Activated CD4-positive, alpha-beta T cell treated with anti-CD3 and anti-CD28 coated beads for 36 hours (primary cell): Measurements from ENCODE around the gene CDK13. TPM values are rescaled to one million over a fixed set of nuclear protein-coding genes. Genes with fewer than 3 reads are reported as not detected.
"Not testable (repeated sequence)": the region's sequence is repeated elsewhere in the genome, so short reads cannot be mapped to it uniquely, and the experiment has no call there.

Experiments used
- ATAC-seq: fragments of 200-7000 bp; cut with Tn5 transposase; one replicate; pipeline ENCODE4 v1.10.0; 2021; ENCODE audit warnings: mild to moderate bottlenecking, moderate library complexity
- CTCF ChIA-PET: fragments of 350-600 bp; sonication (Branson Sonifier 250); formaldehyde crosslinking; loops from one replicate; lab custom pipeline; 2021; ENCODE audit warnings: antibody characterized with exemption; lab: Charles Lee
- POLR2A ChIA-PET: fragments of 350-600 bp; sonication (Branson Sonifier 250); formaldehyde crosslinking; loops from one replicate; lab custom pipeline; 2021; ENCODE audit warnings: antibody characterized with exemption, inconsistent platforms; lab: Charles Lee
- DNase-seq: peaks from one replicate; pipeline ENCODE4 v3.0.0-alpha.2; 2020
- H3K27ac Mint-ChIP-seq: one replicate; pipeline ENCODE4 v1.8.0; 2021; ENCODE audit warnings: mixed read lengths
- H3K27me3 Mint-ChIP-seq: one replicate; pipeline ENCODE4 v1.8.0; 2021; ENCODE audit warnings: mixed read lengths
- H3K36me3 Mint-ChIP-seq: one replicate; pipeline ENCODE4 v1.8.0; 2021; ENCODE audit warnings: low read depth, mixed read lengths
- H3K4me1 Mint-ChIP-seq: one replicate; pipeline ENCODE4 v1.8.0; 2021; ENCODE audit warnings: mixed read lengths
- H3K4me3 Mint-ChIP-seq: one replicate; pipeline ENCODE4 v1.8.0; 2021; ENCODE audit warnings: mild to moderate bottlenecking, moderate library complexity, mixed read lengths
- H3K9me3 Mint-ChIP-seq: one replicate; pipeline ENCODE4 v1.8.0; 2021; ENCODE audit warnings: low read depth, mixed read lengths
- intact Hi-C, 2 experiments: fragments of 100-400 bp; cut with DNase I in 1 of 2; cut with micrococcal nuclease in 1 of 2; formaldehyde crosslinking; loops; one replicate each; pipeline versions ENCODE4 v1.14.2 to v1.15.1; 2022 to 2024; cut with DNase I, micrococcal nuclease
- total RNA-seq, 2 experiments: library from RNA; stranded (reverse); gene quantifications; one replicate each; pipeline ENCODE4 v1.2.3, GENCODE V29; 2021

The CDK13 gene
- total RNA-seq, 2 experiments from 2014 or later: 34.8 to 47.6 TPM

GRCh38 chr7:40098810-40099209 lies 148.8 kb downstream of the CDK13 start:
- no peak for ATAC-seq
- no peaks in the 10 kb centered on the region for H3K27me3 Mint-ChIP-seq
- intact Hi-C loops: no loop called here
- no peak for DNase-seq
- H3K36me3 Mint-ChIP-seq: peaks cover 10% of the 10 kb centered on the region
- CTCF ChIA-PET: interaction anchor here (0.6 to 1.4 kb wide), 3 partner anchors 34 to 567 kb away, joined by 3 read pairs; no protein-coding TSS in a partner anchor
- no peaks in the 10 kb centered on the region for H3K9me3 Mint-ChIP-seq
- peaks cover 6% of the 10 kb centered on the region for H3K4me1 Mint-ChIP-seq
- POLR2A ChIA-PET: interaction anchor here (0.7 kb wide), 1 partner anchor 289 kb away, joined by 4 read pairs; no protein-coding TSS in a partner anchor
- no peak overlapping the region for H3K4me3 Mint-ChIP-seq
- H3K27ac Mint-ChIP-seq: no peak overlapping the region

- POLR2A ChIA-PET: no interaction called here
Measured at GRCh38 chr7:40099837-40100236, 149.8 kb downstream of the CDK13 start.

GRCh38 chr7:40101201-40101600 lies 151.1 kb downstream of the CDK13 start:
- CTCF ChIA-PET: interaction anchor here (0.8 to 1.0 kb wide), 2 partner anchors 10 to 48 kb away, joined by 3 read pairs; no protein-coding TSS in a partner anchor
- H3K36me3 Mint-ChIP-seq: no peaks in the 10 kb centered on the region

More at GRCh38 chr7:40099837-40100236, 149.8 kb downstream of the CDK13 start:
- no peak for DNase-seq
- no peaks in the 10 kb centered on the region for H3K9me3 Mint-ChIP-seq
- H3K4me1 Mint-ChIP-seq: peaks cover 6% of the 10 kb centered on the region
- no peaks in the 10 kb centered on the region for H3K27me3 Mint-ChIP-seq
- ATAC-seq: no peak
- no peak overlapping the region for H3K4me3 Mint-ChIP-seq
- peaks cover 6% of the 10 kb centered on the region for H3K36me3 Mint-ChIP-seq
- intact Hi-C loops: no loop called here
- CTCF ChIA-PET: no interaction called here
- no peak overlapping the region for H3K27ac Mint-ChIP-seq

GRCh38 chr7:40102897-40103296 lies 152.8 kb downstream of the CDK13 start:
- Mint-ChIP-seq H3K27me3 (no peaks in the 10 kb centered on the region), H3K27ac (no peak overlapping the region), H3K4me3 (no peak overlapping the region), H3K36me3 (no peaks in the 10 kb centered on the region), H3K9me3 (no peaks in the 10 kb centered on the region), H3K4me1 (no peaks in the 10 kb centered on the region)
- ChIA-PET POLR2A (no interaction called here), CTCF (no interaction called here)
- DNase-seq: no peak
- intact Hi-C loops: no loop called here
- no peak for ATAC-seq

More at GRCh38 chr7:40101201-40101600, 151.1 kb downstream of the CDK13 start:
- POLR2A ChIA-PET: no interaction called here
- Mint-ChIP-seq H3K4me3 (no peak overlapping the region), H3K27me3 (no peaks in the 10 kb centered on the region), H3K4me1 (peaks cover under 1% of the 10 kb centered on the region), H3K27ac (no peak overlapping the region), H3K9me3 (no peaks in the 10 kb centered on the region)
- no peak for DNase-seq
- intact Hi-C loops: no loop called here
- ATAC-seq: no peak

- Mint-ChIP-seq H3K36me3 (peaks cover 1% of the 10 kb centered on the region), H3K4me1 (no peaks in the 10 kb centered on the region), H3K27me3 (no peaks in the 10 kb centered on the region), H3K9me3 (no peaks in the 10 kb centered on the region), H3K27ac (no peak overlapping the region), H3K4me3 (no peak overlapping the region)
- ATAC-seq (no peak), DNase-seq (no peak)
- ChIA-PET CTCF (no interaction called here), POLR2A (no interaction called here)
- intact Hi-C loops: no loop called here
Measured at GRCh38 chr7:40105879-40106473, 155.9 kb downstream of the CDK13 start.

GRCh38 chr7:40115936-40116335 lies 165.9 kb downstream of the CDK13 start:
- H3K4me1 Mint-ChIP-seq: no peaks in the 10 kb centered on the region
- DNase-seq: no peak
- no peaks in the 10 kb centered on the region for H3K27me3 Mint-ChIP-seq
- no peaks in the 10 kb centered on the region for H3K9me3 Mint-ChIP-seq
- intact Hi-C loops: no loop called here
- H3K4me3 Mint-ChIP-seq: no peak overlapping the region
- ATAC-seq: no peak
- no peak overlapping the region for H3K27ac Mint-ChIP-seq
- H3K36me3 Mint-ChIP-seq: peaks cover 7% of the 10 kb centered on the region
- ChIA-PET POLR2A (no interaction called here), CTCF (no interaction called here)

- POLR2A ChIA-PET: interaction anchor here (0.7 kb wide), 1 partner anchor 25 kb away, joined by 4 read pairs; no protein-coding TSS in a partner anchor
- H3K27ac Mint-ChIP-seq, ATAC-seq: not testable (repeated sequence)
Measured at GRCh38 chr7:40117199-40117598, 167.1 kb downstream of the CDK13 start.

GRCh38 chr7:40118201-40118600 lies 168.1 kb downstream of the CDK13 start:
- H3K4me3 Mint-ChIP-seq, H3K9me3 Mint-ChIP-seq, H3K27ac Mint-ChIP-seq, CTCF ChIA-PET, H3K27me3 Mint-ChIP-seq, POLR2A ChIA-PET, H3K4me1 Mint-ChIP-seq, DNase-seq, H3K36me3 Mint-ChIP-seq, ATAC-seq, intact Hi-C loops: not testable (repeated sequence)

More at GRCh38 chr7:40117199-40117598, 167.1 kb downstream of the CDK13 start:
- DNase-seq, H3K4me3 Mint-ChIP-seq, H3K9me3 Mint-ChIP-seq, H3K27me3 Mint-ChIP-seq, H3K4me1 Mint-ChIP-seq, intact Hi-C loops, H3K36me3 Mint-ChIP-seq, CTCF ChIA-PET: not testable (repeated sequence)

GRCh38 chr7:40120020-40120419 lies 170.0 kb downstream of the CDK13 start:
- H3K4me1 Mint-ChIP-seq: no peaks in the 10 kb centered on the region
- H3K9me3 Mint-ChIP-seq: no peaks in the 10 kb centered on the region
- no peaks in the 10 kb centered on the region for H3K27me3 Mint-ChIP-seq
- POLR2A ChIA-PET: no interaction called here
- peaks cover 4% of the 10 kb centered on the region for H3K36me3 Mint-ChIP-seq
- CTCF ChIA-PET: interaction anchor here (1.5 kb wide), 1 partner anchor 69 kb away, joined by 3 read pairs; no protein-coding TSS in a partner anchor
- intact Hi-C loops: no loop called here
- ATAC-seq (no peak), DNase-seq (no peak)
- H3K27ac Mint-ChIP-seq: no peak overlapping the region
- H3K4me3 Mint-ChIP-seq: no peak overlapping the region

- CTCF ChIA-PET, H3K27me3 Mint-ChIP-seq, ATAC-seq, H3K4me3 Mint-ChIP-seq, intact Hi-C loops, H3K27ac Mint-ChIP-seq, H3K9me3 Mint-ChIP-seq, H3K36me3 Mint-ChIP-seq, DNase-seq, POLR2A ChIA-PET, H3K4me1 Mint-ChIP-seq: not testable (repeated sequence)
Measured at GRCh38 chr7:40122100-40122939, 172.3 kb downstream of the CDK13 start.

GRCh38 chr7:40122940-40123254 lies 172.8 kb downstream of the CDK13 start:
- intact Hi-C loops: no loop called here
- ChIA-PET CTCF (no interaction called here), POLR2A (no interaction called here)
- DNase-seq: no peak
- ATAC-seq: no peak
- Mint-ChIP-seq H3K27me3 (no peaks in the 10 kb centered on the region), H3K27ac (no peak overlapping the region), H3K4me3 (no peak overlapping the region), H3K4me1 (peaks cover 2% of the 10 kb centered on the region), H3K9me3 (no peaks in the 10 kb centered on the region), H3K36me3 (peaks cover 7% of the 10 kb centered on the region)
